ENCODE data around the gene SAA4. TPM values are rescaled to one million over a fixed set of nuclear protein-coding genes. Genes with fewer than 3 reads are reported as not detected.

The SAA4 gene
- total and polyA plus RNA-seq, 10 of the 15 experiments (the other 5 are each of a cell fraction or from before 2014, with no cell fraction given), result not detected

- intact Hi-C loops (cut with micrococcal nuclease; ENCODE audit: unreplicated experiment), result no loop called here
- no TSS peak for BruUV-seq (replicated peaks)
- Histone ChIP-seq H3K27ac (ENCODE audit: control insufficient read depth, insufficient read depth) (no peak overlapping the region), H3K9ac (ENCODE audit: control insufficient read depth, insufficient read depth, low read length) (no peak overlapping the region), H3K36me3 (ENCODE audit: control insufficient read depth in 2 of 2, insufficient read depth in 2 of 2, low read length in 1 of 2) (no peaks in the 10 kb centered on the region), H3K27me3 (replicated peaks in 1 of 2; ENCODE audit: control insufficient read depth in 2 of 2, insufficient read depth in 2 of 2, low read length in 1 of 2) (no peaks in the 10 kb centered on the region), H3K79me2 (ENCODE audit: control insufficient read depth, insufficient read depth, low read length) (no peaks in the 10 kb centered on the region), H3K9me3 (replicated peaks; ENCODE audit: control insufficient read depth, insufficient read depth, low read length) (no peaks in the 10 kb centered on the region), H3K4me2 (ENCODE audit: control insufficient read depth, insufficient read depth) (no peak overlapping the region), H2AFZ (ENCODE audit: control insufficient read depth, low read depth, low read length) (no peak overlapping the region), H3K4me3 (no peak overlapping the region), H4K20me1 (ENCODE audit: control insufficient read depth, insufficient read depth) (no peaks in the 10 kb centered on the region), H3K4me1 (ENCODE audit: control insufficient read depth, insufficient read depth, low read length) (peaks cover 10% of the 10 kb centered on the region)
- TF ChIP-seq HDAC6 (IDR thresholded peaks at IDR 0.05; ENCODE audit: unreplicated experiment), result no peak
- no peak for TF ChIP-seq TCF3 (IDR thresholded peaks at IDR 0.05; ENCODE audit: borderline replicate concordance, insufficient read depth, low read depth, low read length)
- 0 out of 4 replicates have a peak, but pooled peaks of 1 of the 2 experiments have one; percentile 10 for TF ChIP-seq EP300 (IDR thresholded peaks at IDR 0.05; ENCODE audit: borderline replicate concordance in 1 of 2, control insufficient read depth in 1 of 2, low read depth in 2 of 2, low read length in 2 of 2)
- no peak for ATAC-seq
- FAIRE-seq, result no peak
- in situ Hi-C loops (cut with MboI), result no loop called here
- WGBS (ENCODE audit: insufficient coverage, insufficient replicate concordance, low lambda C conversion rate, missing lambda C conversion rate), result 82% methylated on average over 4 of the region's 4 CpGs
- no peak for DNase-seq (ENCODE audit: low read depth, low spot score)
- RAD21 ChIA-PET (ENCODE audit: unreplicated experiment), result no interaction called here
- CTCF ChIA-PET, result no interaction called here
- SMC1A ChIA-PET (ENCODE audit: uncharacterized antibody, unreplicated experiment), result no interaction called here
- POLR2A ChIA-PET, result no interaction called here
These were observed 34.6 kb upstream of the SAA4 start for GRCh38 chr11:18271206-18271605.

GRCh38 chr11:18270102-18270501 is 33.5 kb upstream of the SAA4 start:
- no peaks in the 10 kb centered on the region for H3K36me3 ChIP-seq (ENCODE audit: control insufficient read depth in 2 of 2, insufficient read depth in 2 of 2, low read length in 1 of 2)
- H3K9ac ChIP-seq (ENCODE audit: control insufficient read depth, insufficient read depth, low read length), result no peak overlapping the region
- no peaks in the 10 kb centered on the region for H3K9me3 ChIP-seq (replicated peaks; ENCODE audit: control insufficient read depth, insufficient read depth, low read length)
- in situ Hi-C loops (cut with MboI), result no loop called here
- ATAC-seq, result no peak
- RAD21 ChIA-PET (ENCODE audit: unreplicated experiment), result interaction anchor here (1.0 kb wide), 1 partner anchor 26 kb away, joined by 3 read pairs; no protein-coding TSS in a partner anchor
- FAIRE-seq, result no peak
- H3K79me2 ChIP-seq (ENCODE audit: control insufficient read depth, insufficient read depth, low read length), result no peaks in the 10 kb centered on the region
- no peak overlapping the region for H3K4me2 ChIP-seq (ENCODE audit: control insufficient read depth, insufficient read depth)
- DNase-seq (ENCODE audit: low read depth, low spot score), result no peak
- POLR2A ChIA-PET, result no interaction called here
- H2AFZ ChIP-seq (ENCODE audit: control insufficient read depth, low read depth, low read length), result no peak overlapping the region
- WGBS (ENCODE audit: insufficient coverage, insufficient replicate concordance, low lambda C conversion rate, missing lambda C conversion rate), result 83% methylated on average over 4 of the region's 4 CpGs
- no peaks in the 10 kb centered on the region for H4K20me1 ChIP-seq (ENCODE audit: control insufficient read depth, insufficient read depth)
- SMC1A ChIA-PET (ENCODE audit: uncharacterized antibody, unreplicated experiment), result interaction anchor here (3.2 kb wide), 1 partner anchor 25 kb away, joined by 19 read pairs; no protein-coding TSS in a partner anchor
- BruUV-seq (replicated peaks), result no TSS peak
- peaks cover 10% of the 10 kb centered on the region for H3K4me1 ChIP-seq (ENCODE audit: control insufficient read depth, insufficient read depth, low read length)
- intact Hi-C loops (cut with micrococcal nuclease; ENCODE audit: unreplicated experiment), result no loop called here
- no peaks in the 10 kb centered on the region for H3K27me3 ChIP-seq (replicated peaks in 1 of 2; ENCODE audit: control insufficient read depth in 2 of 2, insufficient read depth in 2 of 2, low read length in 1 of 2)
- CTCF ChIA-PET, result interaction anchor here (2.0 kb wide), 1 partner anchor 26 kb away, joined by 16 read pairs; no protein-coding TSS in a partner anchor
- H3K4me3 ChIP-seq, result no peak overlapping the region
- no peak overlapping the region for H3K27ac ChIP-seq (ENCODE audit: control insufficient read depth, insufficient read depth)
- no peak for TF ChIP-seq TCF12 (IDR thresholded peaks at IDR 0.05; ENCODE audit: low read depth, low read length)
- no peak for TF ChIP-seq ATF3 (IDR thresholded peaks at IDR 0.05; ENCODE audit: borderline replicate concordance, extremely low read depth, low read depth, low read length)
- no peak for TF ChIP-seq IKZF2 (IDR thresholded peaks at IDR 0.05)
- peak in 1 of 3 experiments; percentile 23; a peak in 1 of 6 replicates for TF ChIP-seq CTCF (IDR thresholded peaks at IDR 0.05 in 2 of 3, conservative IDR thresholded peaks at IDR 0.05 in 1 of 3; ENCODE audit: control insufficient read depth in 2 of 3, extremely low read depth in 1 of 3, insufficient read depth in 1 of 3, low read depth in 3 of 3, low read length in 3 of 3)
- TF ChIP-seq RAD21 (IDR thresholded peaks at IDR 0.05; ENCODE audit: insufficient read depth, low read depth, low read length), result no peak

Measured in GM12878 (cell line).